K562 (cell line): ENCODE data around the gene PCDH1. TPM values are rescaled to one million over a fixed set of nuclear protein-coding genes. Genes with fewer than 3 reads are reported as not detected.
A peak's percentile ranks its signal among the peaks of the same experiment; 100 is the strongest.

Source experiments
- BRD4 ChIP-seq: fragments of 200-600 bp; sonication (generic); IDR thresholded peaks from 2 replicates; pipeline ENCODE4 v1.6.1; 2017; ENCODE audit warnings: inconsistent platforms
- CREBBP ChIP-seq: IDR thresholded peaks from one replicate; pipeline ENCODE4 v1.6.1; 2012; ENCODE audit warnings: low read depth, mild to moderate bottlenecking, control low read depth, inconsistent platforms, low read length
- HSF4 ChIP-seq: fragments of 250-450 bp; sonication (Bioruptor Pico); IDR thresholded peaks from 2 replicates; pipeline ENCODE4 v2.1.2; 2022; ENCODE audit warnings: mild to moderate bottlenecking, moderate library complexity, borderline replicate concordance
- IRF1 ChIP-seq: sonication (generic); formaldehyde crosslinking; IDR thresholded peaks from 2 replicates; pipeline ENCODE4 v1.8.0; 2022; ENCODE audit warnings: missing genetic modification reagents, mild to moderate bottlenecking, borderline replicate concordance
- MXD1 ChIP-seq: fragments of 250-450 bp; sonication (Bioruptor Pico); IDR thresholded peaks from 2 replicates; pipeline ENCODE4 v1.8.0; 2021; ENCODE audit warnings: borderline replicate concordance, mild to moderate bottlenecking, moderate library complexity; ENCODE audit not compliant: poor library complexity, severe bottlenecking
- POLR2AphosphoS5 ChIP-seq: IDR thresholded peaks from 2 replicates; pipeline ENCODE4 v1.6.1; 2011; ENCODE audit warnings: mild to moderate bottlenecking, low read depth, low read length, moderate library complexity; ENCODE audit not compliant: control insufficient read depth, insufficient read depth
- PURB ChIP-seq: sonication (generic); formaldehyde crosslinking; IDR thresholded peaks from 2 replicates; pipeline ENCODE4 v1.9.0; 2021; ENCODE audit warnings: low read depth, mild to moderate bottlenecking, missing genetic modification reagents
- RBBP5 ChIP-seq: fragments of 200-600 bp; sonication (generic); IDR thresholded peaks from 2 replicates; pipeline ENCODE4 v1.6.1; 2012; ENCODE audit warnings: borderline replicate concordance, mild to moderate bottlenecking, low read length, control low read depth, inconsistent platforms; ENCODE audit not compliant: insufficient read depth, poor library complexity, severe bottlenecking
- RBM15 ChIP-seq: fragments of 200-400 bp; formaldehyde crosslinking; IDR thresholded peaks from 2 replicates; pipeline ENCODE4 v1.6.1; 2018; ENCODE audit warnings: mild to moderate bottlenecking, low read length, moderate library complexity; ENCODE audit not compliant: insufficient read depth
- RBM25 ChIP-seq: fragments of 200-400 bp; formaldehyde crosslinking; IDR thresholded peaks from 2 replicates; pipeline ENCODE4 v1.6.1; 2018; ENCODE audit warnings: low read length, low read depth, moderate library complexity; ENCODE audit not compliant: severe bottlenecking
- SAFB2 ChIP-seq: fragments of 200-400 bp; formaldehyde crosslinking; IDR thresholded peaks from 2 replicates; pipeline ENCODE4 v1.6.1; 2018; ENCODE audit warnings: borderline replicate concordance, low read length, low read depth, moderate library complexity; ENCODE audit not compliant: severe bottlenecking
- SIRT6 ChIP-seq: IDR thresholded peaks from one replicate; pipeline ENCODE4 v1.6.1; 2012; ENCODE audit warnings: low read depth, mild to moderate bottlenecking, control low read depth, inconsistent platforms, low read length, moderate library complexity
- YY1 ChIP-seq, 3 experiments: IDR thresholded peaks; 2 replicates each; pipeline ENCODE4 v1.6.1; 2011; ENCODE audit warnings: low read length in 2 of 3, mild to moderate bottlenecking in 2 of 3, moderate library complexity in 2 of 3, borderline replicate concordance in 1 of 3, control low read depth in 1 of 3, low read depth in 1 of 3; ENCODE audit not compliant: insufficient read depth in 3 of 3, insufficient replicate concordance in 2 of 3, control insufficient read depth in 1 of 3, insufficient read length in 1 of 3; ENCODE audit errors: extremely low read depth in 1 of 3
- ZNF133 ChIP-seq: fragments of 250-450 bp; sonication (Bioruptor Pico); IDR thresholded peaks from 2 replicates; pipeline ENCODE4 v1.4.0; 2020; ENCODE audit warnings: mild to moderate bottlenecking
- ZNF23 ChIP-seq: fragments of 250-450 bp; sonication (Bioruptor Pico); IDR thresholded peaks from 2 replicates; pipeline ENCODE4 v1.4.0; 2020; ENCODE audit warnings: mild to moderate bottlenecking
- ZNF232 ChIP-seq: sonication (generic); formaldehyde crosslinking; IDR thresholded peaks from 2 replicates; pipeline ENCODE4 v1.8.0; 2022; ENCODE audit warnings: mild to moderate bottlenecking, missing genetic modification reagents
- polyA plus RNA-seq, 8 experiments: library from polyadenylated mRNA; depleted of rRNA in 4 of 8; stranded (reverse) in 5 of 8; unstranded in 3 of 8; fragments of >200 nt; fragmentation: Nextera tagmentation in 2 of 8; fragmentation: Illumina TruSeq in 1 of 8; extraction: Ambion mirVana in 2 of 8; extraction: Trizol in 1 of 8; gene quantifications; 2 replicates each; pipeline versions ENCODE4 v1.2.1 to v1.2.3, GENCODE V29; 2011 to 2014; ENCODE audit warnings: inconsistent platforms in 1 of 8, missing spikeins in 1 of 8
- total RNA-seq, 7 experiments: library from RNA; depleted of rRNA in 6 of 7; stranded (reverse); fragments of >200 nt in 6 of 7; fragmentation: Illumina TruSeq in 2 of 7; extraction: Trizol in 2 of 7; gene quantifications; 2 replicates each; pipeline versions ENCODE4 v1.2.1 to v1.2.3, GENCODE V29; 2011 to 2021; ENCODE audit warnings: low replicate concordance in 1 of 7
- TF ChIP-seq, protein P1 (sequence below): sonication (generic); formaldehyde crosslinking; IDR thresholded peaks from 2 replicates; pipeline ENCODE4 v1.8.0; 2022; ENCODE audit warnings: missing genetic modification reagents, mild to moderate bottlenecking, moderate library complexity, borderline replicate concordance

Gene PCDH1
- total and polyA plus RNA-seq, 9 of the 15 experiments (the other 6 are each of a cell fraction or from before 2014, with no cell fraction given), result 0.11 to 3.6 (median 1.9) TPM; not detected in 1

GRCh38 chr5:141923448-141924313, 45.5 kb upstream of the PCDH1 start, which contains the start of gene DELE1 (continued):
- TF ChIP-seq POLR2AphosphoS5 (peak; percentile 77), RBM25 (no peak), SIRT6 (no peak), CREBBP (no peak), PURB (CRISPR knock-in tag) (no peak), IRF1 (CRISPR knock-in tag) (no peak), RBM15 (no peak), ZNF133 (CRISPR knock-in tag) (no peak), MXD1 (no peak), YY1 (IDR thresholded peaks at IDR 0.05; ENCODE audit: borderline replicate concordance in 1 of 3, control insufficient read depth in 1 of 3, extremely low read depth in 1 of 3, insufficient read depth in 3 of 3, insufficient read length in 1 of 3, insufficient replicate concordance in 2 of 3, low read depth in 1 of 3, low read length in 2 of 3) (peak in 1 of 3 experiments; percentile 66), SAFB2 (no peak), ZNF23 (CRISPR knock-in tag) (no peak), RBBP5 (peak; percentile 74), BRD4 (0 out of 2 replicates have a peak, but pooled peaks have one; percentile 74), HSF4 (no peak), ZNF232 (CRISPR knock-in tag) (no peak)
- TF ChIP-seq, protein P1, sequence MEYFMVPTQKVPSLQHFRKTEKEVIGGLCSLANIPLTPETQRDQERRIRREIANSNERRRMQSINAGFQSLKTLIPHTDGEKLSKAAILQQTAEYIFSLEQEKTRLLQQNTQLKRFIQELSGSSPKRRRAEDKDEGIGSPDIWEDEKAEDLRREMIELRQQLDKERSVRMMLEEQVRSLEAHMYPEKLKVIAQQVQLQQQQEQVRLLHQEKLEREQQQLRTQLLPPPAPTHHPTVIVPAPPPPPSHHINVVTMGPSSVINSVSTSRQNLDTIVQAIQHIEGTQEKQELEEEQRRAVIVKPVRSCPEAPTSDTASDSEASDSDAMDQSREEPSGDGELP (CRISPR knock-in tag), result peak; percentile 86
